WI38 (cell line): ENCODE results near the gene BANP.

Experiments used
- H3K4me3 ChIP-seq: 2 replicates; pipeline ENCODE4 v1.5.1; 2011; ENCODE audit warnings: low read depth, mild to moderate bottlenecking, control low read depth, low read length
- CTCF ChIP-seq: IDR thresholded peaks from 2 replicates; pipeline ENCODE4 v1.5.1; 2012; ENCODE audit warnings: low read depth, mild to moderate bottlenecking, control low read depth, low read length

The BANP gene

DNA sequence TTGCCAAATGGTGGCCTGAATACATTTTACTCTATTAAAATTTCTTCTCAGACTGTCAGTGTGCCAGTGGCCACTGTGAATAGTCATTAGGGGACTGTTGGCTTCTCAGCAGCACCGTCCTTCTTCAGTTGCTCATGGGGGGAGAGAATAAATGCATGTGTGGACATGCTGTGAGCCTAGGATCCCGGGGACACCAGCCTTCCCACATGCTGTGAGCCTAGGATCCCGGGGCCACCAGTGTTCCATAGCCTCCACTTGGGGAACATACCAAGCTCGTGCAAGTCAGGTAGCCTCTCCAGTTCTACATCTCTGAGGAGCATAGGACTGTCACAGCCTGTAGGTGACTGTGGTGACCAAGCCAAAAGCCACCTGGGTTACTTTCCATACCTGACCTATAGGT, 51.5 kb downstream of the BANP start:
- H3K4me3 ChIP-seq, result no peak overlapping the region

DNA sequence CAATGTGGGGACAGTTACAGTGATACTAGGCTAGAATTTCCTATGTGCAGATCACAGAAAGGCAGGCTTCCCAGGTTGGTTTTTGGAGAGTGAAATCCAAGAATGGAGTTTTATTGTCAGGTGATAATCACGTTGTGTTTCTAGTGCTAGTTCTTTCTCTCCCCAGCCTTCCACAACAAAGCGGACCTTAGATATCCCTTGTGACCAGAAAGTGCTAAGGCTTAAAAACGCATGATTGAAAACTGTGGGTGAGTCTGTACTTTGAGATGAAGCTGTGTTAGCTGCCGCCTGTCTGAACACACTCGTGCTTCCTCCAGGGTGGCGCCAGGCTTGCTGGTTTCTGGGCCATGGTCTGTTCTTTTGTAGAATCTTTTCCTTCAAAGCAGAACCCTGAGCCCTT, 52.1 kb downstream of the BANP start:
- TF ChIP-seq CTCF, result no peak
- no peak overlapping the region for H3K4me3 ChIP-seq

More for the DNA sequence above, 51.5 kb downstream of the BANP start:
- no peak for TF ChIP-seq CTCF

- no peak overlapping the region for H3K4me3 ChIP-seq
- no peak for TF ChIP-seq CTCF
Measured at GRCh38 chr16:88003736-88004135, 52.5 kb downstream of the BANP start.

GRCh38 chr16:88004391-88004790, 53.2 kb downstream of the BANP start:
- no peak for TF ChIP-seq CTCF
- no peak overlapping the region for H3K4me3 ChIP-seq

GRCh38 chr16:88005181-88005581, 53.9 kb downstream of the BANP start:
- no peak for TF ChIP-seq CTCF
- no peak overlapping the region for H3K4me3 ChIP-seq

DNA sequence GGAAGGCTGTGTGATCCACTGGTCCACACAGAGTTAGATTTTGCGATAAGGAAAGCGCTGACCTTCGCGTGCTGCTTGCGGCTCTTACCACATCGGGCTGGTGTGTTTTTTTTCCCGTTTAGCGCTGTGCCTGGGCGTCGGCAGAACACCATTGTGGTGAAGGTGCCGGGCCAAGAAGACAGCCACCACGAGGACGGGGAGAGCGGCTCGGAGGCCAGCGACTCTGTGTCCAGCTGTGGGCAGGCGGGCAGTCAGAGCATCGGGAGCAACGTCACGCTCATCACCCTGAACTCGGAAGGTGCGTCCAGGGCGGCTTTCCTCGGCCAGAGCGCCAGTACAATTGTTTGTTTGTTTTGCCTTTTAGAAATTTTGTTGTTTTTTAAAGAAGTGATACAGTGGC, 54.7 kb downstream of the BANP start:
- H3K4me3 ChIP-seq, result no peak overlapping the region
- TF ChIP-seq CTCF, result no peak

DNA sequence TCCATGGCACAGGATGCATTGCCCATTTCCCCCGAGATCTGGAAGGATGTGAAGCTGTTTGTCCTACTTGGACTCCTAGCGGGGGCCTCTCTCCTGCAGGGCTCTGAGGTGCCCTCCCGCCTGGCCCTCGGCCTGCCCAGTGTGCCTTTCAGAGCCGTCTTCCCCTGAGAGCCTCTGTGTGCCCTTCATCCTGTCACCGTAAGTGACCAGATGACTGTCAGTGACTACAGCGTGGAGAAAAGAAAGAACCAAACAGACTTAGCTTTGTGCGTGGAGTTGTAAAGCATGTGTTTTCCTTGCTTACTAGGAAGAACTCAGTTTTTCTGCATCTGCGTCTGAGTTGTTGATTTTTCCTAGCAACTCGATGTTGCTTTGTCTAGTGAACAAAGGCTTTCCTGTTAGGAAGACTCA, 56.1 kb downstream of the BANP start:
- TF ChIP-seq CTCF, result no peak
- no peak overlapping the region for H3K4me3 ChIP-seq
